RWPE1 (cell line): ENCODE measurements around the gene ALPP.
"Not testable (repeated sequence)": the region's sequence is repeated elsewhere in the genome, so short reads cannot be mapped to it uniquely, and the experiment has no call there.

ENCODE experiments used
- CTCF ChIA-PET: fragments of 350-600 bp; sonication (Branson Sonifier 250); formaldehyde crosslinking; extraction: SDS; loops from one replicate; lab custom pipeline; 2021; lab: Yijun Ruan, JAX
- POLR2A ChIA-PET: fragments of 400-600 bp; formaldehyde crosslinking; extraction: SDS; loops from one replicate; lab custom pipeline; 2020; ENCODE audit warnings: antibody characterized with exemption; ENCODE audit not compliant: low non-redundant PET; lab: Yijun Ruan, JAX
- DNase-seq: peaks from one replicate; pipeline ENCODE4 v3.0.0; 2012; ENCODE audit warnings: low spot score
- H3K27ac ChIP-seq: fragments of 450-650 bp; 2 replicates; pipeline ENCODE4 v1.5.1; 2017
- TF ChIP-seq, protein P1 (sequence below): fragments of 450-650 bp; conservative IDR thresholded peaks from 2 replicates; pipeline ENCODE4 v1.5.1; 2017; ENCODE audit warnings: low read depth, mild to moderate bottlenecking

The ALPP gene

DNA sequence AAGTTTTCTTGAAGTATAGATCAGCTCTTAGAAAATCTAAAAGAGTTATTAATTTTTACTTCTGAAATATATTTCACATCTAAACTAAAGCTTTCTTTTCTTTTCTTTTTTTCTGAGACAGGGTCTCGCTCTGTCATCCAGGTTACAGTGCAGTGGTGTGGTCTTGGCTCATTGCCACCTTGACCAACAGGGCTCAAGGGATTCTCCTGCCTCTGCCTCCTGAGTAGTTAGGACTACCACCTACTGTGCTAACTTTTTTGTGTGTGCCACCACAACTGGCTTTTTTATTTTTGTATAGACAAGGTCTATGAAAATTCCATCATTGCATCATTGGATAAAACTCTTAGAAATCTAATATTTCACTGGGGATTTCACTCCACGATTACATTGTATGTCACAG, 18.1 kb downstream of the ALPP start:
- TF ChIP-seq, protein P1, sequence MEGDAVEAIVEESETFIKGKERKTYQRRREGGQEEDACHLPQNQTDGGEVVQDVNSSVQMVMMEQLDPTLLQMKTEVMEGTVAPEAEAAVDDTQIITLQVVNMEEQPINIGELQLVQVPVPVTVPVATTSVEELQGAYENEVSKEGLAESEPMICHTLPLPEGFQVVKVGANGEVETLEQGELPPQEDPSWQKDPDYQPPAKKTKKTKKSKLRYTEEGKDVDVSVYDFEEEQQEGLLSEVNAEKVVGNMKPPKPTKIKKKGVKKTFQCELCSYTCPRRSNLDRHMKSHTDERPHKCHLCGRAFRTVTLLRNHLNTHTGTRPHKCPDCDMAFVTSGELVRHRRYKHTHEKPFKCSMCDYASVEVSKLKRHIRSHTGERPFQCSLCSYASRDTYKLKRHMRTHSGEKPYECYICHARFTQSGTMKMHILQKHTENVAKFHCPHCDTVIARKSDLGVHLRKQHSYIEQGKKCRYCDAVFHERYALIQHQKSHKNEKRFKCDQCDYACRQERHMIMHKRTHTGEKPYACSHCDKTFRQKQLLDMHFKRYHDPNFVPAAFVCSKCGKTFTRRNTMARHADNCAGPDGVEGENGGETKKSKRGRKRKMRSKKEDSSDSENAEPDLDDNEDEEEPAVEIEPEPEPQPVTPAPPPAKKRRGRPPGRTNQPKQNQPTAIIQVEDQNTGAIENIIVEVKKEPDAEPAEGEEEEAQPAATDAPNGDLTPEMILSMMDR, result no peak
- DNase-seq, result no peak
- POLR2A ChIA-PET, result no interaction called here
- H3K27ac ChIP-seq, result no peak overlapping the region
- CTCF ChIA-PET, result no interaction called here

DNA sequence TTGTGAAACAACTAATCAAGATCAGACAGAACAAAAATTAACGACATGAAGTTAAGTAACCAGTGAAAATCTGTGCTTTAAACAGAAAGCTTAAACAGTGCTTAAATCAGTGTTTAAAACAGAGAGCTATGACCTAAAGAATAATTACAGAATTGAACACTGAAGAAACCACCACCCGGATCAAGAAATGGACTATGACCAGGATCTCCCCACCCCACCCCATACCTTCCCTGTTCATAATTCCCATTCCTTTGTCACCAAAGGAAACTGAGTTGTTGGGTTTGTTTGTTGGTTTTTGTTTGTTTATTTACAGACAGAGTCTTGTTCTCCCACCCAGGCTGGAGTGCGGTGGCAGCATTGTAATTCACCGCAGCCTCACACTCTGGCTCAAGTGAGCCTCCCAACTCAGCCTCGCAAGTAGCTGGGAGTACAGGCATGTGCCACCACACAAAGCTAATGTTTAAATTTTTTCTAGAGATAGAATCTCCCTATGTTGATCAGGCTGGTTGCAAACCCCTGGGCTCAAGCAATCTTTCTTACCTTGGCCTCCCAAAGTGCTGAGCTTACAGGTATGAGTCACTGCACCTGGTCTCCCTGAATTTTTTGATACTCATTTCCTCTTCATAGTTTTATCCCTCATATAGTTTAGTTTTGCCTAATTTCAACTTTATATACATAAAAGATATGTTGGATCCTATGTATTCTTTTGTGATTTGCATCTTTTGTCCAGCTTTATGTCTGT, 19.9 kb downstream of the ALPP start:
- no peak overlapping the region for H3K27ac ChIP-seq
- TF ChIP-seq, protein P1, result no peak
- DNase-seq, result no peak
- CTCF ChIA-PET, result interaction anchor here (0.7 kb wide), 1 partner anchor 519 kb away, joined by 5 read pairs; no protein-coding TSS in a partner anchor
- POLR2A ChIA-PET, result interaction anchor here (0.6 kb wide), 1 partner anchor 1446 kb away, joined by 3 read pairs; no protein-coding TSS in a partner anchor

DNA sequence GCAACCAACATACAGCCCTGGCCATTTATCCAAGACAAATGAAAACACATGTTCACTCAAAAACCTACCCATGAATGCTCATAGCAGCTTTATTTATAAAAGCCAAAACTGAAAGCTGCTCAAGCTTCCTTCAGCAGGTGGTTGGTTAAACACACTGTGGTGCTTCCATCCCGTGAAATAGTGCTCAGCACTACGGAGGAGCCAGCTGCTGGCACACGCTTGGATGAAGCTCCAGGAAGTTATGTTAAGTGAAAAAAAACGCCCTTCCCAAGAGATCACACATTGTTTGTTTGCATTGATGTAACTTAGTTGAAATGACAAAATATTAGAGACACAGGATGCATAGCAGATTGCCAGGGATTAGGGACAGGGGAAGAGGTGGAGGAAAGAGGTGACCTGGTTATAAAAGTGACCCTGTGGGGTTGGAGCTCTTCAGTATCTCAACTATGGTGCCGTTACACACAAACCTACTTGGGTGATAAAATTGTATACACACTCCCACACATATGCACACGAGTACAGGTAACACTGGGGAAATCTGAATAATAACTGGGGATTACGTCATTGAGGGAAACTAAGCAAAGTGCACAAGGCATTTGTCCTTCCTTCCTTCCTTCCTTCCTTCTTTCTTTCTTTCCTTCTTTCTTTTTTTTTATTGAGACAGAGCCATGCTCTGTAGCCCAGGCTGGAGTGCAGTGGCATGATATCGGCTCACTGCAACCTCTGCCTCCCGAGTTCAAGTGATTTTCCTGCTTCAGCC, 21.9 kb downstream of the ALPP start:
- POLR2A ChIA-PET, result no interaction called here
- CTCF ChIA-PET, result no interaction called here
- no peak overlapping the region for H3K27ac ChIP-seq
- TF ChIP-seq, protein P1, result no peak
- DNase-seq, result no peak

DNA sequence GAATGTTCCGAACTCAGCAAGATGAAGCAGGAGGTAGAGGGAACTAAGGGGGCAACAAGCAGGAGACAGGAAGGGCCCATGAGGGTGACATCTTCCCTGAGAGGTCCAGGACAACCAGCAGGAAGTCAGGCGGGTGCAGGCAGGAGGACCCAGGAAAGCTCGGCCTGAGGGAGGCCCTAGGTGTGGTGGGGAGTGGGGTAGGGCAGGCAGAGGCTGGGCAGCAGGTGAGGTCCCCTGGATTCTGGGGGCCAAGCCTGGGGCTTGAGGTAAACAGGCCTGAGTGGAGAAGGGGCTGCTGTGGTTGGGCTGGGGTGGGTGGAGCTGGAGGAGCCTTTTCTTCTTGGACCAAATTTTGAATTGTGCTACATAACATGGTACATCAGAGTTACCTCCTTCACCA, 24.0 kb downstream of the ALPP start:
- POLR2A ChIA-PET, result no interaction called here
- DNase-seq, result no peak
- no peak overlapping the region for H3K27ac ChIP-seq

DNA sequence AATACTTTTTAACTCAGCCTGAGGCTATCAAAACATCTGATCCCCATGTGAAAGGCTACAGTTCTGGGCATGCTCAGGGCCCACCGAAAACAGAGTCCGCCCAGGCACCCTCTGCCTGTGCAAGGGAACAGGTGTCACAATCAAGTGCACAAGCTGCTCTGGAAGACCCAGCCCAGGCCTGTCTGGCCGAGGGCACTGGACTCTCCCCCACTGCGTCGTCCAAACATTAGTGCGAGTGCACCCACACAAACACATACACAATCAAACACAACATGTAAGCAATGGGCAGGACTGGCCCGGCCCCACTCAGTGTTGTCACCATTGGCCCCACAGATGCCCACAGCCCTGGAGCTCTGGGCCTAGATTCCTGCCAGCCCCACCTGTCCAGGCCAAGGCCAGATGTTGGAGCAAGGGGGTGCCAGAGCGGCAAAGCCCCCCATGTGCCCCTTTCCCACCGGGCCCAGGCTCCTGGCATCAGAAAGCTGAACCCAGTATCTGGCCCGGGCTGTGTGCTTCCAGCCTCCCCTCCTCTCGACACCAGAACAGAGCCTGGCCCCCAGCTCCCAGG, 27.5 kb downstream of the ALPP start:
- ChIA-PET CTCF (no interaction called here), POLR2A (no interaction called here)
- H3K27ac ChIP-seq, result no peak overlapping the region
- no peak for DNase-seq
- TF ChIP-seq, protein P1, result no peak

More for the DNA sequence above, 24.0 kb downstream of the ALPP start:
- CTCF ChIA-PET, result interaction anchor here (0.6 kb wide), 2 partner anchors 18 to 695 kb away, joined by 3 to 4 read pairs; no protein-coding TSS in a partner anchor
- TF ChIP-seq, protein P1, result no peak

DNA sequence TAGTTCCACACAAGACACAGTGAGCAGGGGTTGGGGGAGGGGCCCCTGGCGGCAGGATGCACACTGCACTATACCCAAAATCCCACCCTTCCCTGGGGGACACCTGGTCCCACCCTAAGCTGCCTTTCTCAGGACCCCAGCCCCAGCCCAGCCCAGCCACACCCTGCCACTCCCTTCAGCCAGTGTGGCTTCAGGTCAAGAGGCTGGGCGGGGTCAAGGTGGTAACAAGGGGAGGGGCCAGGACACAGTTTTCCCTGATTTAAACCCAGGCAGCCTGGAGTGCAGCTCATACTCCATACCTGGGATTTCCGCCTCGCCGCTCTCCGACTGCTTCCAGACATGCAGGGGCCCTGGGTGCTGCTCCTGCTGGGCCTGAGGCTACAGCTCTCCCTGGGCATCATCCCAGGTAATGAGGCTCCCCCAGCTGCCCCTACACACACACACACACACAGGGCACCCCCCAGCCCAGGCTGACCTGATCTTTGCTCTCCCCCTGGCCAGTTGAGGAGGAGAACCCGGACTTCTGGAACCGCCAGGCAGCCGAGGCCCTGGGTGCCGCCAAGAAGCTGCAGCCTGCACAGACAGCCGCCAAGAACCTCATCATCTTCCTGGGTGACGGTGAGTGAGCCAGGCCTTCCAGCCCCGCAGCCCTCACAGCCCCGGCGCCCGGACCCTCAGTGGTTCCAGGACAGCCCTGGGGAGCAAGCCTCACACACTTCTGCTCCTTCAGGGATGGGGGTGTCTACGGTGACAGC, 28.2 kb downstream of the ALPP start, which contains the start of gene ALPG:
TSS of gene ALPG (plus strand) at position 289 of the 755 bp plus-strand sequence. CDS start at position 340, 51 bp downstream.
- no peak within 1 kb of the TSS for H3K27ac ChIP-seq
- TF ChIP-seq, protein P1, result no peak
- ChIA-PET CTCF (no interaction called here), POLR2A (no interaction called here)
- DNase-seq, result no peak

DNA sequence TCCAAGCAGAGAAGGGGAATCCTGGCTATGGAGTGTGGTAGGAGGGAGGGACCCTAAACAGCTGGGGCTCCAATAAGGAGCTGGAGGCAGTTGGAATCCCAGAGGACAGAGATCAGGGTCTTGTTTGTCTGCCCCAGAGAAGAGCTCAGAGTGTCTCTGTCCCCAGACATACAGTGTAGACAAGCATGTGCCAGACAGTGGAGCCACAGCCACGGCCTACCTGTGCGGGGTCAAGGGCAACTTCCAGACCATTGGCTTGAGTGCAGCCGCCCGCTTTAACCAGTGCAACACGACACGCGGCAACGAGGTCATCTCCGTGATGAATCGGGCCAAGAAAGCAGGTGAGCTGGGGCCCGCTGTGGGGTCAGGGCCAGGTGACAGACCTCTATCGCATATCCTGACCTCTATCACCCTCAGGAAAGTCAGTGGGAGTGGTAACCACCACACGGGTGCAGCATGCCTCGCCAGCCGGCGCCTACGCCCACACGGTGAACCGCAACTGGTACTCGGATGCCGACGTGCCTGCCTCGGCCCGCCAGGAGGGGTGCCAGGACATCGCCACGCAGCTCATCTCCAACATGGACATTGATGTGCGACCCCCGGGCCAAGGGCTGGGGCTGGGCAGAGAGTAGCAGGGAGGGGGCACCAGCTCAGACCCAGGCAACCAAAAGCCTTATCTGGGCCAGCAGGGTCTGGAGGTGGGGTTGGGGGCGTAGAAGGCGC, 29.0 kb downstream of the ALPP start:
- POLR2A ChIA-PET, CTCF ChIA-PET, H3K27ac ChIP-seq, DNase-seq: not testable (repeated sequence)

DNA sequence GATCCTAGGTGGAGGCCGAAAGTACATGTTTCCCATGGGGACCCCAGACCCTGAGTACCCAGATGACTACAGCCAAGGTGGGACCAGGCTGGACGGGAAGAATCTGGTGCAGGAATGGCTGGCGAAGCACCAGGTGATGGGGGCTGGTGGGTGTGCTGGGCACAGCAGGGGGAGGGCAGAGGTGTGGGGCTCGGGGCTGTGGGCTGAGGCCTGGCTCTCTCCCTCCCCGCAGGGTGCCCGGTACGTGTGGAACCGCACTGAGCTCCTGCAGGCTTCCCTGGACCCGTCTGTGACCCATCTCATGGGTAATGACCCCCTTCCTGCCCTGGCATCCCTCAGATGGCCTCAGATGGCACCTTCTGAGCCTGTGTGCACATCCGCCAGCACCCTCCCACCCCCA, 29.7 kb downstream of the ALPP start:
- POLR2A ChIA-PET, CTCF ChIA-PET, H3K27ac ChIP-seq, DNase-seq: not testable (repeated sequence)
